HG02588 (cell line): ENCODE data around the gene FZD4.
"Not testable (repeated sequence)": the region's sequence is repeated elsewhere in the genome, so short reads cannot be mapped to it uniquely, and the experiment has no call there.

Source experiments
- ATAC-seq: cut with Tn5 transposase; IDR thresholded peaks from one replicate; pipeline ENCODE4 v1.9.1; 2021; ENCODE audit warnings: mild to moderate bottlenecking, moderate library complexity; ENCODE audit not compliant: unreplicated experiment

Gene FZD4

GRCh38 chr11:86916330-86916729 lies 38.9 kb downstream of the FZD4 start:
- ATAC-seq = no peak

GRCh38 chr11:86915850-86916249 lies 39.3 kb downstream of the FZD4 start:
- not testable (repeated sequence) for ATAC-seq

DNA sequence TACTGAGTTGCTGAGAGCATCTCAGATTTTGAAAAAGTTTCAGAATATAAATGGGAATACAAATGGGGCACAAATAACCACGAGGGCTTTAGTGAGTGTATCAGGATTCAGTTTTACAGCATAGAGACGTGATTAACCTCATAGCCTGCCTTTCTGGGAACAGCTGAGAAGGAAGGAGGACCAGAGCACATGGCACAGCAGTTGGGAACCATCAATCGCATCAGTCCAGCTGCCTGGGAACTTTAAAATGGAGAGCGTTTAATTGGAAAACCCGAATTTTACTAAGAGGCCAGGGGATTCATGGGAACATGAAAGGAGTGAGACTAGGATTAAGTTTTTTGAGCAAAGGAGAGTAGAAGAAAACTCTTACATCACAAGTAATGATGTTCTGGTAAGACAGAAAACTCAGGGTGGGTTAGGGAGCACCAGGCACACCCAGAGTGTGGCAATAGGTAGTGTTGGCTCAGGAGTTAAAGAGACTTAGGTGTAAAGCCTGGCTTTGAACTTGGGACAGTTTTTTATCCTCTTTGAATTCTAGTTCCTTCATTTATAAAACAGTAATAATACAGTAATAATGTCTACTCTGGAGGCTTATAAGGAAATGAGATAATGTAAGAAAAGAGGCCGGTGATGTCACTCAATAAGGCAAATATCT lies 40.2 kb downstream of the FZD4 start:
- ATAC-seq = no peak

GRCh38 chr11:86912238-86912637 lies 43.0 kb downstream of the FZD4 start:
- ATAC-seq = no peak

- no peak for ATAC-seq
These were observed 44.6 kb downstream of the FZD4 start for GRCh38 chr11:86910592-86910991.

GRCh38 chr11:86906198-86906597 lies 49.0 kb downstream of the FZD4 start:
- no peak for ATAC-seq

GRCh38 chr11:86905252-86905651 lies 49.9 kb downstream of the FZD4 start:
- ATAC-seq = no peak

- ATAC-seq = no peak
These were observed 51.2 kb downstream of the FZD4 start for GRCh38 chr11:86904001-86904400.

- no peak for ATAC-seq
These were observed 52.9 kb downstream of the FZD4 start for GRCh38 chr11:86902345-86902744.

GRCh38 chr11:86901599-86901998 lies 53.6 kb downstream of the FZD4 start:
- ATAC-seq = no peak

DNA sequence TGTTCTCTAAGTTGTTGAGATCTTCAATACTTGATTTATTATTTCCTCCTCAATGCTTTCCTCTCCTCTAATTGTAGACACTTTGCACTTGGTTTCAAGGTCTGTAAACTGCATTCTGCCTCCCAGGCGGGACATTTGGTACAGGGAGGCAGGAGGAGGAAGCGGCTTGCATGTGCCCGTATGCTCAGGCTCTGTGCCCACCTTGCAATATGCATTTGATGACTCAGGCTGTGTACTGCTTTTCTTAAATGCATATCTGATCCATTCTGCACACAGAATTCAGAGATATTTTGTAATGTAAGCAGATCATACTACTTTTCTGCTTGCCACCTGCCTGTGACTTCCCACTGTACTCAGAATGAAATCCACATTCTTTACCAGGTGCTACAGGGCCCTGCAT lies 55.0 kb downstream of the FZD4 start:
- ATAC-seq = no peak

DNA sequence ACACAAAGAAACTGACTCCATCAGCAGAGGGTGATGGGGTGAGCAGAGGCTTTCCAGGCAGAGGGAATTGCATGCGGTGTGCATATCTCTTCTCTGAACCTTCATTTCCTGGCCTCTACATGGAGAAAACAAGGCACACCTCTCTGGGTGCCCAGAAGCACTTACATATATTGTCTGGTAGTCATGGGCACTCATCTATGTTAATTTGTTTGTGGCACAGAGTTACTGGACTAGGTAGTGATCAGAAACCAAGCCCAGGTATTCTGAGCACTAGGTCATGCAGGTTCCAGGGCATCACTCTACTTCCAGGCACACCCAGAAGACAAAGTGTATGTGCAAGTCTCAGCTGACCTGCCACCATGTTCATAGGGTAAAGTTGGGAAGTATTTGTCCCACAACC lies 56.5 kb downstream of the FZD4 start:
- no peak for ATAC-seq

DNA sequence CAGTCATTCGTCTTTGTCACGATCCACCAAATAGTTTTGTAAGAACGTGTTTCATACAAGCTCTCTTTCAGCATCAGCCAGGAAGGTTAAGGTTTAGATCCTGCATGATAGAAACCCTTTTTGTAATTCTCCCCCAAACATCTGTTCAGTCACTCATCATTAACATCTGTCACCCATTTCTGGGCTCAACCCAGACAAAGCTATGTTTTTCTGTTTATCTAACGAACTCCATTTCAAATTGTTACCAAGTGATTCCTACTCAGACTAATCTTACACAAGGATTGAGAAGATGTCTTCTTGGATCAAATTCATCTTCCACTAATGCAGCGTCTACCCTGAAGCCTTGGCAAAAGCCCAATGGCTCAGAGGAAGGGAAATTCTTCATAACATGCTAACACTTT lies 58.8 kb downstream of the FZD4 start:
- ATAC-seq = no peak
